Measurements from ENCODE around the gene ZFTA. TPM values are rescaled to one million over a fixed set of nuclear protein-coding genes. Genes with fewer than 3 reads are reported as not detected.

Gene ZFTA
- total RNA-seq, 2 donors from 2014 or later, result 13.9 to 32.7 TPM

DNA sequence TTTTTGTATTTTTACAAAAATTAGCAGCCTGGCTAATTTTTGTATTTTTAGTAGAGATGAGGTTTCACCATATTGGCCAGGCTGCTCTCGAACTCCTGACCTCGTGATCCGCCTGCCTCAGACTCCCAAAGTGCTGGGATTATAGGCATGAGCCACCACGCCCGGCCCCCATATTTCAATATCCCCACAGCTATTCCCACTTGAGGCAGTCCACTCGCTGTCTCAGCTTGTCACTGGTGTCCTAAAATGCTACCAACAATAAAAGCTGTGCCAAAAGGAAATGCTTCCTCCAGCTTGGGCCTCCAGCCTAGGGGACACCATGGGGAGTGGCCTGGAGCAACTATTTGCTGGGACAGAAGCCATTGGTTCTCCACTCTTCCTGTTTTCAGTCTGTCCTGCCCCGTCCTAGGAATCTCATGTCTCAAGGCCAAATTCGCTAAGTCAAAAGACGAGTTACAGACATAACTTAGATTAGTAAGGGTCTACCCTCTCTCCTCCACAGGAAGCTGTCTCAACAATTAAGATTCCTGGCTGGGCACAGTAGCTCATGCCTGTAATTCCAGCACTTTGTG is 37.4 kb upstream of the ZFTA start:
- no peak overlapping the region for H3K4me3 ChIP-seq
- intact Hi-C loops (cut with DNase I), result no loop called here
- no peaks in the 10 kb centered on the region for H3K9me3 ChIP-seq
- H3K4me1 ChIP-seq (replicated peaks), result no peaks in the 10 kb centered on the region
- TF ChIP-seq, protein P1, sequence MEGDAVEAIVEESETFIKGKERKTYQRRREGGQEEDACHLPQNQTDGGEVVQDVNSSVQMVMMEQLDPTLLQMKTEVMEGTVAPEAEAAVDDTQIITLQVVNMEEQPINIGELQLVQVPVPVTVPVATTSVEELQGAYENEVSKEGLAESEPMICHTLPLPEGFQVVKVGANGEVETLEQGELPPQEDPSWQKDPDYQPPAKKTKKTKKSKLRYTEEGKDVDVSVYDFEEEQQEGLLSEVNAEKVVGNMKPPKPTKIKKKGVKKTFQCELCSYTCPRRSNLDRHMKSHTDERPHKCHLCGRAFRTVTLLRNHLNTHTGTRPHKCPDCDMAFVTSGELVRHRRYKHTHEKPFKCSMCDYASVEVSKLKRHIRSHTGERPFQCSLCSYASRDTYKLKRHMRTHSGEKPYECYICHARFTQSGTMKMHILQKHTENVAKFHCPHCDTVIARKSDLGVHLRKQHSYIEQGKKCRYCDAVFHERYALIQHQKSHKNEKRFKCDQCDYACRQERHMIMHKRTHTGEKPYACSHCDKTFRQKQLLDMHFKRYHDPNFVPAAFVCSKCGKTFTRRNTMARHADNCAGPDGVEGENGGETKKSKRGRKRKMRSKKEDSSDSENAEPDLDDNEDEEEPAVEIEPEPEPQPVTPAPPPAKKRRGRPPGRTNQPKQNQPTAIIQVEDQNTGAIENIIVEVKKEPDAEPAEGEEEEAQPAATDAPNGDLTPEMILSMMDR (IDR thresholded peaks at IDR 0.05), result no peak
- TF ChIP-seq POLR2AphosphoS5 (IDR thresholded peaks at IDR 0.05) (no peak), POLR2A (IDR thresholded peaks at IDR 0.05) (no peak)
- no peak for DNase-seq (ENCODE audit: low spot score)
- no peaks in the 10 kb centered on the region for H3K36me3 ChIP-seq
- 82% methylated on average over 9 of the region's 9 CpGs for WGBS
- no peak overlapping the region for H3K27ac ChIP-seq
- H3K27me3 ChIP-seq (replicated peaks; ENCODE audit: insufficient read depth), result no peaks in the 10 kb centered on the region

DNA sequence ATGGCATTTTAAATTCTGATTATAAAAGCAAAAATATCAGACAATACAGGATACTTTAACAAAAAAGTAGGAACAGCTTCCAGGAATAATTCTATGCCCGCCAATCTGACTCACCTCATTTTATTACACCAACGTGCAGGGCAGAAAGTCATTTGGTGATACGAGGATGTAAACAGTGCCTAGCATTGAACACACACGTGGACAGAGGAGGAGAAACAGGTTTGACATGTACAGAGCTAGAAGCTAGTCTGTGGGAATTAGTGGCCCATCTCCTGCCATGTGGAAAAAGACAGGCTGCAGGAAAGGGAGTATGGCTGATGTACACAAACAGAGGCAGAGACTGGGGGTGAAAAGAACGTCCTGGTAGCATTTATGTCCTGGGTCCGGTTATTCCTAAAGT is 35.7 kb upstream of the ZFTA start:
- WGBS, result 33% methylated on average over 6 of the region's 6 CpGs
- peak; percentile 88 for DNase-seq (ENCODE audit: low spot score)
- H3K4me1 ChIP-seq (replicated peaks), result no peaks in the 10 kb centered on the region
- no peaks in the 10 kb centered on the region for H3K27me3 ChIP-seq (replicated peaks; ENCODE audit: insufficient read depth)
- no peaks in the 10 kb centered on the region for H3K36me3 ChIP-seq
- TF ChIP-seq POLR2AphosphoS5 (IDR thresholded peaks at IDR 0.05) (peak; percentile 98), POLR2A (IDR thresholded peaks at IDR 0.05) (no peak)
- TF ChIP-seq, protein P1 (IDR thresholded peaks at IDR 0.05), result no peak
- H3K4me3 ChIP-seq, result no peak overlapping the region
- intact Hi-C loops (cut with DNase I), result no loop called here
- peak overlapping the region; percentile 65 to 73 for H3K27ac ChIP-seq
- H3K9me3 ChIP-seq, result no peaks in the 10 kb centered on the region

DNA sequence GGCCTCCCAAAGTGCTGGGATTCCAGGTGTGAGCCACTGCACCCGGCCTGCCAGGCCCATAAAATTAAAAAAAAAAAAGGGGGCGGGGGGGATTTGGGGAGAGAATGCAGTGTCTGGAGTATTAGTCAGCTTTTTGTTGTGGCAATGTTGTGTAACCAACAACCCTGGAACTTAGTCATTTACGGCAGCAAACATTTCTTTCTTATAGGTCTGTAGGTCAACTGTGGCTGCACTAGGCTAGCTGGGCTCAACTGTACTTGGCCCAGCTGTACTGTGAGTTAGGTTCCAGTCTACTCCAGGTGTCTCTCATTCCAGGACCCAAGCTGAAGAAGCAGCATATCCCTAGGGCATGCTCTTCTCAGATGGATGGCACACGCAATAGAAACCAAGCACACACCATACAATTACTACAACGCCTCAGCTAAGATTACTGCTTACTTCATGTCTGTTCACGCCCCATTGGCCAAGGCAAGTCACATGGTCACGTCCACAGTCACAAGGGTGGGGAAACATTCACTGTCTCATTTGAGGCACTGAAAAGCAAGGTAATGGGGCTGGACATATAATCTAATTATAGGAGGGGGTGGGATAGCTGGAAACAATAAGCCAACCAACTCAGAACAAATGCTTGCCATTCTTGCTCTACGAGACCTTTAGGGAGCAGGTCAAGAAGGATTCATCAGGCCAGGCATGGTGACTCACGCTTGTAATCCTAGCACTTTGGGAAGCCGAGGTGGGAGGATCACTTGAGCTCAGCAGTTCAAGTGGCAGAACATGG is 34.3 kb upstream of the ZFTA start:
- Histone ChIP-seq H3K36me3 (no peaks in the 10 kb centered on the region), H3K27ac (no peak overlapping the region), H3K4me3 (no peak overlapping the region), H3K27me3 (replicated peaks; ENCODE audit: insufficient read depth) (no peaks in the 10 kb centered on the region), H3K4me1 (replicated peaks) (no peaks in the 10 kb centered on the region), H3K9me3 (no peaks in the 10 kb centered on the region)
- TF ChIP-seq POLR2AphosphoS5 (IDR thresholded peaks at IDR 0.05) (no peak), POLR2A (IDR thresholded peaks at IDR 0.05) (no peak)
- TF ChIP-seq, protein P1 (IDR thresholded peaks at IDR 0.05), result no peak
- 83% methylated on average over 10 of the region's 10 CpGs for WGBS
- intact Hi-C loops (cut with DNase I), result no loop called here
- DNase-seq (ENCODE audit: low spot score), result no peak

DNA sequence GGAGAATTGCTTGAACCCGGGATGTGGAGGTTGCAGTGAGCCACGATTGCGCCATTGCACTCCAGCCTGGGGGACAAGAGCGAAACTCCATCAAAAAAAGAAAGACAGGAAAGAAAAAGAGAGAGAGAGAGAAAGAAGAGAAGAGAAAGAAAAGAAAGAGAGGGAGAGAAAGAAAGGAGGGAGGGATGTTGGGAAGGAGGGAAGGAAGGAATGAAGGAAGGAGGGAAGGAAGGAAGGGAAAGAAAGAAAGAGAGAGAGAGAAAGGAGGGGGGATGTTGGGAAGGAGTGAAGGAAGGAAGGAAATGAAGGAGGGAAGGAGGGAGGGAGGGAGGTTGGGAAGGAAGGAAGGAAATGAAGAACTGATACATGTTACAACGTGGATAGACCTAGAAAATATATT is 32.3 kb upstream of the ZFTA start:
- Histone ChIP-seq H3K4me3 (no peak overlapping the region), H3K27ac (no peak overlapping the region), H3K4me1 (replicated peaks) (no peaks in the 10 kb centered on the region), H3K36me3 (no peaks in the 10 kb centered on the region), H3K27me3 (replicated peaks; ENCODE audit: insufficient read depth) (no peaks in the 10 kb centered on the region), H3K9me3 (no peaks in the 10 kb centered on the region)
- intact Hi-C loops (cut with DNase I), result no loop called here
- DNase-seq (ENCODE audit: low spot score), result no peak
- TF ChIP-seq POLR2AphosphoS5 (IDR thresholded peaks at IDR 0.05) (no peak), POLR2A (IDR thresholded peaks at IDR 0.05) (no peak)
- TF ChIP-seq, protein P1 (IDR thresholded peaks at IDR 0.05), result no peak
- WGBS, result 94% methylated on average over 5 of the region's 5 CpGs

DNA sequence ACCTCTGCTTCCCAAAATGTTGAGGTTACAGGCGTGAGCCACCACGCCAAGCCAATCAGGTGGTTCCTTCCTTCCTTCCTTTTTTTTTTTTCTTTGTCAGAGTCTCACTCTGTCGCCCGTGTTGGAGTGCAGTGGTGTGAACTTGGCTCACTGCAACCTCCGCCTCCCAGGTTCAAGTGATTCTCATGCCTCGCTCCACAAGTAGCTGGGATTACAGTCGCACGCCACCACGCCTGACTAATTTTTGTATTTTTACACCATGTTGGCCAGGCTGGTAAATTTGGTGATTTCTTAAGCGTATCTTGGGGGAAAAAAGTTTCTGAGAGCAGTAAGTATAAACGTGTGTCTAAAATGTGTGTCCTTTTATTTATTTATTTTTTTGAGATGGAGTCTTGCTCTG is 26.5 kb upstream of the ZFTA start:
- Histone ChIP-seq H3K4me1 (replicated peaks) (no peaks in the 10 kb centered on the region), H3K9me3 (no peaks in the 10 kb centered on the region), H3K4me3 (no peak overlapping the region), H3K27me3 (replicated peaks; ENCODE audit: insufficient read depth) (no peaks in the 10 kb centered on the region), H3K36me3 (no peaks in the 10 kb centered on the region), H3K27ac (no peak overlapping the region)
- intact Hi-C loops (cut with DNase I), result no loop called here
- WGBS, result 86% methylated on average over 11 of the region's 11 CpGs
- no peak for DNase-seq (ENCODE audit: low spot score)
- TF ChIP-seq, protein P1 (IDR thresholded peaks at IDR 0.05), result no peak
- TF ChIP-seq POLR2A (IDR thresholded peaks at IDR 0.05) (no peak), POLR2AphosphoS5 (IDR thresholded peaks at IDR 0.05) (no peak)

Measured in prostate gland (tissue), 2 donors.